T1000 (cell line): ENCODE results near the gene NOP53.
A peak's percentile ranks its signal among the peaks of the same experiment; 100 is the strongest.
"Not testable (repeated sequence)": the region's sequence is repeated elsewhere in the genome, so short reads cannot be mapped to it uniquely, and the experiment has no call there.

Source experiments
- DNase-seq: peaks from one replicate; lab custom pipeline; 2025; ENCODE audit warnings: mixed read lengths; lab: John Stamatoyannopoulos, UW

The NOP53 gene

DNA sequence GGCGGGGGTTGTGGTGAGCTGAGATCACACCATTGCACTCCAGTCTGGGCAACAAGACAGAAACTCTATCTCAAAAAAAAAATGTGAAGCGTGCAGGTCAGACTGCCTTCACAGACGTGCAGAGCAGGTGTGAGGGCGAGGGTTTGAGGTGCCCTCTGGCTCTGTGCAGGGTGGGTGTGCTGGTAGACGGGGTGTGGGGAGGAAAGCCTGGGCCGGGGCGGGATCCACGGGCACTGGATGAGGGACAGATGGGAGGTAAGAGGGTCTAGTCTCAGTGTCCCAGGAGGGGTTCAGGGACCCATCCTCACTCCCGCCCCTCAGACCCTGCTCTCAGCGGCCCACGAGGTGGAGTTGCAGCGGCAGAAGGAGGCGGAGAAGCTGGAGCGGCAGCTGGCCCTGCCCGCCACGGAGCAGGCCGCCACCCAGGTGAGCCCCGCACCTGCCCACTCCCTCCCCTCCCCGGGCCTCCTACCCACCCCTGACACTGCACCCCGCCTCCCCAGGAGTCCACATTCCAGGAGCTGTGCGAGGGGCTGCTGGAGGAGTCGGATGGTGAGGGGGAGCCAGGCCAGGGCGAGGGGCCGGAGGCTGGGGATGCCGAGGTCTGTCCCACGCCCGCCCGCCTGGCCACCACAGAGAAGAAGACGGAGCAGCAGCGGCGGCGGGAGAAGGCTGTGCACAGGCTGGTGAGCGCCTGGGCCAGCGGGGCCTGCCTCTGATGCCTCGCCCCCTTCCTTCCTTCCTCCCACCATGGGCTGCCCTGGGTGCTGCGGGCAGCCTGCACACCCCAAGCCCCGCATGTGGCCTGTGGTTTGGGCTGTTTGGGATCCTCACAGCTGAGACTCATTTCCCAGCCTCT lies 9.1 kb downstream of the NOP53 start:
- DNase-seq: no peak

- DNase-seq: no peak
Measured at GRCh38 chr19:47755065-47755761, 9.9 kb downstream of the NOP53 start.

DNA sequence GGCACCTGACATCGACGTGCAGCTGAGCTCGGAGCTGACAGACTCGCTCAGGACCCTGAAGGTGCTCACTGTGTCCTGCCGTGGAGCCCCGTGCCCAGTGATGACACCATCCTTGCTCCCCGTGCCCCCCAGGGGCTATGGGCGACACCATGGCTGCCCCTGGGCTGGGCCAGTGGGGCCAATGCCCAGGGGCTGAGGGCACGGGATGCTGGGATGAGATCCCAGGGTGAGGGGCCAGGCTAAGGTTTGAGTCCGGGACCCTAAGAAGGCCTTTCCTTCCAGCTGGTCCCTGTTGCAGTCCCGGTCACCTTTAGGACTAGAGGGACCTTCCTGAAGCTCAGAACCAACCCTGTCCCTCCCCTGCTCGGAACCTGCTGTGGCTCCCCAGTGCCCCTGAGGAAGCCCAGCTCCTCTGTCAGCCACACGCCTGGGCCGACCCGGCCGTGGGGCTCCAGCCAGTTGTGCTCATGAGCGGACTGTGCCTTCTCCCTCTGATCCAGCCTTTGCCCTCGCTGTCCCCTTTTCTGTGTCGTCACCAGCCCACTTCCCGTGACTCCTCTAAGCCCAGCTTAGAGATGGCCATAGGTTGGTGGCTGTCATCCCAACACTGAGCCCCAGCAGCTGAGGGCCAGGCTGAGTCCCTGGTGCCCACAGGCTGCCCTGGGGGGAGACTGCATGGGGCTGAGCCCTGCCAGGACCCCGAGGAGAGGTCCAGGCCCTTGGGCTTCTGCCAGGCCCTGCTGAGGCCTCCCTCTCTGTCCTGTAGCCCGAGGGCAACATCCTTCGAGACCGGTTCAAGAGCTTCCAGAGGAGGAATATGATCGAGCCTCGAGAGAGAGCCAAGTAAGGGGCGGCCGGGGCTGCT lies 10.6 kb downstream of the NOP53 start:
- DNase-seq: no peak

GRCh38 chr19:47756627-47756929 lies 11.2 kb downstream of the NOP53 start:
- no peak for DNase-seq

DNA sequence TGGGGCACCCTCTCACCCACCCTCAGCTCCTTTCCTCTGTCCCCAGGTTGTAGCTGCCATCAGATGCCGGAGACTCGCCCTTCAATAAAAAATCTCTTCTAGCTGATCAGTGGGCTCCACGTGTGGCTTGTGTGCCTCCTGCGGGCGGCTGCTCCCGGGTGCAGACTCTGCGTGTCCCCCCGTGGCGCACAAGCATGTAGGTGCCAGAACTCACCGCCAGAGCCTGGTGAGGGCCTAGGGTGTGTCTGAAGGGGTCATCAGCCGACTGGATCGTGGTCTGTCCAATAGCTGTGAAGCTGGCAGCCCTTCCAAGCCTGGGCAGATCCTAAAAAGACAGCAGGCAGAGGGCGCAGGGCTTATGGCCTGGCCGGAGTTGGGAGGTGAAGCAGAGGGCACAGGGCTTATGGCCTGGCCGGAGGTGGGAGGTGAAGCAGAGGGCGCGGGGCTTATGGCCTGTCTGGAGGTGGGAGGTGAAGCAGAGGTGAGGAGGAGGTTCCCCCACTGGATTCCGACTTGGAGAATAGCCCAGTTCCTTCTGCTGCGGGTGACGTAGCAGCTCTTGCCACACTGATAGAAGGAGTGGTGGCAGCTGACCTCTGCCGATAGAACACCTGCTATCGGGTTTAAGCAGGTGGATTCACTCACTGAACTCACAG lies 11.7 kb downstream of the NOP53 start:
- DNase-seq: no peak

DNA sequence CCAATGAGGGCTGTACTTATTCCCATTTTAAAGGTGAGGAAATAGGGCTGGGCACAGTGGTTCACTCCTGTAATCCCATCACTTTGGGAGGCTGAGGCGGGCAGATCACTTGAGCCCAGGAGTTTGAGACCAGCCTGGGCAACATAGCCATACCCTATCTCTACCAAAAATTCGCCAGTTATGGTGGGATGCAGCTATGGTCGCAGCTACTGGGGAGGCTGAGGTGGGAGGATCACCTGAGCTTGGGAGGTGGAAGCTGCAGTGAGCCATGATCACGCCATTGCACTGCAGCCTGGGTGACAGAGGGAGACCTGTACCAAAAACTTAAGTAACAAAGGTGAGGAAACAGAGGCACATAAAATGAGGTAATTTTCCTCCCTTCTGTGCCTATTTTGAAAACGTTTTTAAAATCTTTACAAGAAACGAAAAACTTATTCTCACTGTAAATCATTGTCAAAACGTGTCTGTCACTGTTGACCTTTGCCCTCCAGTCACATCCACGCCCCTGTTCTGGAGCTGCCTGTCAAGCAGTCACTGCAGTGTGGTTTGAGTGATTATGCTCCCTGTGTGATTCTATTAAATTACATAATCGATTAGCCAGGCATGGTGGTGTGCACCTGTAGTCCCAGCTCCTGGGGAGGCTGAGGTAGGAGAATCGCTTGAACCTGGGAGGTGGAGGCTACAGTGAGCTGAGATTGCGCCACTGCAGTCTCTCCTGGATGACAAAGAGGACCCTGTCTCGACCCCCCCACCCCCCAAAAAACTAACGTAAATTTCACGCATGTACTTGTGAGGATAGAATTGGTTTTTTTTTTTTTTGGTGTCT lies 12.5 kb downstream of the NOP53 start:
- no peak for DNase-seq

- no peak for DNase-seq
Measured at GRCh38 chr19:47758443-47758804, 13.1 kb downstream of the NOP53 start.

DNA sequence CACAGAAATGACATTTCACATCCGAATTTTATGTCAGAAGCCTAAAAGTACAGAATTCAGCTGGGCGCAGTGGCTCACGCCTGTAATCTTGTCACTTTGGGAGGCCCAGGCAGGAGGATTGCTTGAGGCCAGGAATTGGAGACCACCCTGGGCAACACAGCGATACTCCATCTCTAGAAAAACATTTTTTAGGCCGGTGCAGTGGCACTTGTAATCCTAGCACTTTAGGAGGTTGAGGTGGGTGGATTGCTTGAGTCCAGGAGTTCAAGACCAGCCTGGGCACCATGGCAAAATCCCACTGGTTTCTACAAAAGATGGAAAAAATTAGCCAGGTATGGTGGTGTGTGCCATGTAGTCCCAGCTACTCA lies 15.3 kb downstream of the NOP53 start:
- DNase-seq: no peak

- DNase-seq: no peak
Measured at GRCh38 chr19:47761566-47761965, 16.2 kb downstream of the NOP53 start.

DNA sequence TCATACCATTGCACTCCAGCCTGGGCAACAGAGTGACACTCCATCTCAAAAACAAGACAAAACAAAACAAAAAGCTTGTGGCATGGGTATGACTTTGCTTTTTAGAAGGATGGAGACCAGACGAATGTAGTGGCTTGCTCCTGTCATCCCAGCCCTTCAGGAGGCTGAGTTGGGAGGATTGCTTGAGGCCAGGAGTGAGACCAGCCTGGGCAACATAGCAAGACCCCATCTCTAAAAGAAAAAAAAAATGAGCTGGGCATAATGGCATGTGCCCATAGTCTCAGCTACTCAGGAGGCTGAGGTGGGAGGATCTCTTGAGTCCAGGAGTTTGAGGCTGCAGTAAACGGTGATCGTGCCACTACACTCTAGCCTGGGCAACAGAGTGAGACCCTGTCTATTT lies 16.8 kb downstream of the NOP53 start:
- DNase-seq: no peak

GRCh38 chr19:47762615-47763308 lies 17.4 kb downstream of the NOP53 start:
- DNase-seq: no peak

- DNase-seq: not testable (repeated sequence)
Measured at GRCh38 chr19:47764705-47765104, 19.4 kb downstream of the NOP53 start.

DNA sequence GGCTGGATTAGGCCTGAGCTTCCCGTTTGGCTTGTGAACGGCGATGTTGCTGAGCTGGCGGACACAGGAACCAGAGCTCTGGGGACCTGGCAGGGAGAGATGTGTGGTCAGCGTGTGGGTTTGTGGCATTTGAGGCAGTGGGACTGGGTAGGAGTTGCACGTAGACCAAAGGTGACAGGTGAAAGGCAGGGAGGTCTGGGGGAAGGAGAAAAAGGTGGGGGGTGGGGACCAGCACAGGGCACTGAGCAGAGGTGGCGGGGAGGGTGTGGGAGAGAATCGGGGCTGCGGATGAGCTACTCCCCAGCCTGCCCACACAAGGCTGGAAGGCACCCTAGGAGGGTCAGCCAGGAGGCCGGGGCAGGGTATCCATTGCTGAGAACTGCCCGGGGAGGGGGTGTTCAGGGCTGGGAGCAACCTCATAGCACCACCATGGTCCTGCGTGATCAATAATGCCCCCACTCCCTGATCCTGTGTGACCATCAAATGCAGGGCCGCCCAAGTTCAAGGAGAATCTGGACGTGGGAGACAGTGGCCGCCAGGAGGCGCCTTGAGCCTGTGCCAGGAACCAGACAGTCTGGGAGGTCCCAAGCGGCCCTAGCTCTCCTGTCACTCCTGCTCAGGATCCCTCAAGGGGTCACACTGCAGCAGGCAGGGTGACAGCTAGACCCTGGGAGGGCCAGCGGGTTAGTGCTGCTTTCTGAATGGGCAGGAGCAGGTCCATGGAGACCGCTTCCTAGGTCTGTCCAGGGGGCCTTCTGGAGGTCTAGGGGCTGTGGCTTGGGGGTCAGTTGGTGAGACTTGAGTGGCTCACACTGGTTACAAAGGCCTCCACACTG lies 20.4 kb downstream of the NOP53 start:
- peak; percentile 3 for DNase-seq

DNA sequence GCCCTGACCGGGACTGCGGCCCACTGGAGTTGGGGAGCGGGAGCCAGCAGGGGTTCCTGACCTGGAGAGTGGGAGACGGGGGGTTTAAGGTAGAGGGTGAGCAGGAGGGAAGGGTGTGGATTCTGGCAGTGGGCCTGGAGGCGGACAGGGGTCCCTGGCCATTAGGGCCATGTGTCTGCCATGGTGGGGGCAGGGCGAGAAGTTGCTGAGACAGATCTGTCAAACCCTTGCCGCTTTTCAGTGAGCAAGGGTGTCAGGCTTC lies 20.9 kb downstream of the NOP53 start:
- DNase-seq: no peak

DNA sequence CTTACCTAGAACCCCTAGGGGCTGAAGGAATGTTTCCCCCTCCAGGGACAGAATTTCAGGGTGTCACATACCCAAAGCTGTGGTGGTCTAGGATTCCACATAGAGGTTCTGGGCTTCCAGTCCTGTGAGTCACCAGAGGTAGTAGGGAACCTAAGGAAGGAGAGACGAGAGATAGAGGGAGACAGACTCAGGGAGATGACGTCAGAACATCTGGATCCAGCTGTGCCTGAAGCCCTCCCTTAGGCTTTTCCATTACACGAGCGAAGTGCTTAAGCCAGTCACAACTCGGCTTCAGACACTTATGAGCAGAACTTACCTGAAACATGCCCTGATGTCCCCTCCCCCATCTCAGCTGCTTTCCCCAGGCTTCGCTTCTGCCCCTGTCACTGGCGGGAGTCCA lies 21.3 kb downstream of the NOP53 start:
- DNase-seq: no peak

DNA sequence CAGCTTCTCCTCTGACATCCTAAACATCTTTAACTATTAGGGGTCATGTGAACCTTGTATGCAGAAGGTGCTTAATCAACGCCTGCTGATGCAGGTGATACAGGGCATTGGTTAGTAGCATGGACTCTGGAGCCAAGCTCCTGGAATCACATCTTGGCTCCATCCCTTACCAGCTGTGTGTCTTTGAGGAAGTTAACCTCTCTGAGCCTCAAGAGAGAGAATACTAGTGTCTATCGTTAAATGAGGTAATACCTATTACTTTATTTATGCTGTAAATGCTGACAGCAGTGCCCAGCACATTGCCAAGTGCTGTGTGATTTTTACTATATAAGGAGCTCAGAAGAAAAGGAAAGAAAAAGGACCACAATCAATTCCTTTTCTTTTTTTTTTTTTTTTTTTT lies 22.0 kb downstream of the NOP53 start:
- DNase-seq: no peak

DNA sequence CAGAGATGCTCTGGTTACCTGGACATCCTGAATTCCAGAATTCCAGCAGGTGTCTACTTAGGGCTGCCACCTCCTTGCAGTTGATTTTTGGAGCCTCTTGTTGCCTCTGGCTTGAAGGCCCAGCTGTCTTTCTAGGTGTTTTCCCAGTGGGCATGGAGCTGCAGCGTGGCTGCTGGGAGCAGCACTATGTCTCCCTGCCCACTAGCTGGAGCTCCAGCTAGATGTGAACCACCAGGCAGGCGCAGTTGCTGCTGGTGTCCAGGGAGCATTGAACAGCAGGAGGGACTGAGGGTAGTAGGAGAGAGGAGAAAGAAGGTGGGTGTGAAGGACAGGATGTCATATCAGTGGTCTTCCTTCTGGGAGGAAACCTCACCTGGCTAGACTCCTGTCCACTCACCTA lies 23.3 kb downstream of the NOP53 start:
- no peak for DNase-seq

DNA sequence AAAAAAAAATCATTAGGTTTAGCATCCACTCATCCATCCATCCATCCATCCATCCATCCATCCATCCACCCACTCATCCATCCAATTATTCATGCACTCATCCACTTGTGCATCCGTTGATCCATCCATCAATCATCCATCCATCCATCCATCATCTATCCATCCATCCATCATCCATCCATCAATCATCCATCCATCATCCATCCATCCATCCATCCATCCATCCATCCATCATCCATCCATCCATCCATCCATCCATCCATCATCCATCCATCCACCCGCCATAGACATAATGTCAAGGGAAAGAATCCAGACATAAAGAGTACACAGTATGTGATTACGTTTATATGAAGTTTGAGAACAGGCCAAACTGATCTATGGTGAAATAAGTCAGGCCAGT lies 24.2 kb downstream of the NOP53 start:
- DNase-seq: no peak

DNA sequence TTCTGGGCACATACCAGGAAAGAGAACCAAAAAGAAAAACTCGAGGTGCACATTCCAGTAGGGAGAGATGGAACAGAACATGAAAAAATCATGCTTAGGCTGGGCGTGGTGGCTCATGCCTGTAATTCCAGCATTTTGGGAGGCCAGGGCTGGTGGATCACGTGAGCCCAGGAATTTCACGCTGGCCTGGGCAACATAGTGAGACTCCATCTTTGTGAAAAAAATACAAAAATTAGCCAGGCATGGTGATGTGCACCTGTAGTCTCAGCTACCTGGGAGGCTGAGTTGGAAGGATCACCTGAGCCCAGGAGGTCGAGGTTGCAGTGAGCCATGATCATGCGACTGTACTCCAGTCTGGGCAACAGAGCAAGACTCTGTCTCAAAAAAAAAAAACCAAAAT lies 25.9 kb downstream of the NOP53 start:
- not testable (repeated sequence) for DNase-seq

DNA sequence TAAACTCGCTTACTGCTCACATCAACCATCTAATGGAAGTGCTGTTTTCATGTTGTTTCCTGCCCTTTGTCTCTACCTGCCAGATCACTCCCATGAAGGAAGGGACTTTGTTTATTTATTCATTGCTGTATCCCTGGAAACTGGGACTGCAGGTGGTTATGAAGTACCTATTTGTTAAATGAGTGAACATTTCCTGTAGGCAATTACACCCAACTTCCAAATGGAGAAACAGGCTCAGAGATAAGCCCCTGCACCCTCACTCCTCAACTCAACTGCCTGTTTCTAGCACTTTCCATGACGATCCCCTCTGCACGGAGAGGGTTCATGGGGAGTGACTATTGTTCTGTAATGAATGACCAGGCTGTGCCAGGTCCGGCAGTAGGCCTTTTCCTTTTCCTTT lies 31.2 kb downstream of the NOP53 start:
- DNase-seq: no peak
